Activated CD4-positive, CD25-positive, alpha-beta regulatory T cell treated with anti-CD3 and anti-CD28 coated beads, Interleukin-2, amount 50 U/mL, for 16 hours (primary cell): ENCODE results near the gene ALDH3B2.
"Not testable (repeated sequence)": the region's sequence is repeated elsewhere in the genome, so short reads cannot be mapped to it uniquely, and the experiment has no call there.

ENCODE experiments used
- DNase-seq: peaks from one replicate; pipeline ENCODE4 v3.0.0-alpha.2; 2020; ENCODE audit warnings: low read depth, low spot score

Gene ALDH3B2

GRCh38 chr11:67642173-67643120, 32.0 kb downstream of the ALDH3B2 start:
- no peak for DNase-seq

GRCh38 chr11:67641338-67642172, 32.9 kb downstream of the ALDH3B2 start:
- no peak for DNase-seq

- DNase-seq, result no peak
Observed at GRCh38 chr11:67640758-67641337, 33.6 kb downstream of the ALDH3B2 start.

GRCh38 chr11:67640021-67640757, 34.2 kb downstream of the ALDH3B2 start:
- DNase-seq, result peak; percentile 36

GRCh38 chr11:67639438-67639859, 35.0 kb downstream of the ALDH3B2 start, which contains the start of gene TBX10:
TSS of gene TBX10 (minus strand) at chr11:67639763. CDS start at chr11:67639472, 291 bp downstream.
- DNase-seq, result no peak

- no peak for DNase-seq
Observed at GRCh38 chr11:67638535-67639437, 35.6 kb downstream of the ALDH3B2 start.

- DNase-seq, result not testable (repeated sequence)
Observed at GRCh38 chr11:67637441-67637840, 37.0 kb downstream of the ALDH3B2 start.

- no peak for DNase-seq
Observed at GRCh38 chr11:67636962-67637361, 37.5 kb downstream of the ALDH3B2 start.

- no peak for DNase-seq
Observed at GRCh38 chr11:67635231-67635521, 39.2 kb downstream of the ALDH3B2 start.

- no peak for DNase-seq
Observed at GRCh38 chr11:67634366-67635230, 39.8 kb downstream of the ALDH3B2 start.

- no peak for DNase-seq
Observed at GRCh38 chr11:67633758-67634365, 40.6 kb downstream of the ALDH3B2 start.

- DNase-seq, result no peak
Observed at GRCh38 chr11:67632982-67633755, 41.3 kb downstream of the ALDH3B2 start.

GRCh38 chr11:67632175-67632981, 42.0 kb downstream of the ALDH3B2 start:
- no peak for DNase-seq

GRCh38 chr11:67631853-67632174, 42.6 kb downstream of the ALDH3B2 start:
- DNase-seq, result no peak

- DNase-seq, result no peak
Observed at GRCh38 chr11:67631411-67631810, 43.0 kb downstream of the ALDH3B2 start.

- no peak for DNase-seq
Observed at GRCh38 chr11:67630943-67631331, 43.5 kb downstream of the ALDH3B2 start.

- DNase-seq, result peak; percentile 90
Observed at GRCh38 chr11:67630228-67630942, 44.0 kb downstream of the ALDH3B2 start.
